Effector CD4-positive, alpha-beta T cell (primary cell): ENCODE results near the gene MBD3L2. TPM values are rescaled to one million over a fixed set of nuclear protein-coding genes. Genes with fewer than 3 reads are reported as not detected.
"Not testable (repeated sequence)": the region's sequence is repeated elsewhere in the genome, so short reads cannot be mapped to it uniquely, and the experiment has no call there.

Experiments used
- DNase-seq: peaks from one replicate; pipeline ENCODE4 v3.0.0-alpha.2; 2020
- total RNA-seq: gene quantifications from one replicate; lab custom pipeline; 2026; lab: John Stamatoyannopoulos, UW

Gene MBD3L2
- total RNA-seq: not detected

DNA sequence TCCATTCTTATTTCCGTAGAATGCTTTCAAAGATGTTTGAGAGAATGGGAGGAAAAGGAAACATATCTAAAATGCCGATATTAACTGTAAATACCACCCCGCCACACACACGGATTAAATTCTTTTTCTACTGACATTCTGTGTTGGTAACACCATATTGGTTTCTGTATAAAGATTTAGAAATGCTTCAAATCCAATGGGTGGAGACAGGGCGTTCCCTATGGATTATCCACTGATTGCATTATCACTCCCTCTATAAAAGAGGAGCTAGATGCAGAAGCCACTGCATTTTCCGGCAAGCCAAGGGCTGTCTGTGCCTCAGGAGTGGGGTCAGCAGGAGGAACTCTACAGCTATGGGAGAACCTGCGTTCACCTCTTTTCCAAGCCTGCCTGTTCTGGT is at the start of gene MBD3L2:
Gene MBD3L2 (plus strand): TSS at position 301 of the 400 bp plus-strand sequence. CDS start 53 bp downstream, at position 354.
- not testable (repeated sequence) for DNase-seq

DNA sequence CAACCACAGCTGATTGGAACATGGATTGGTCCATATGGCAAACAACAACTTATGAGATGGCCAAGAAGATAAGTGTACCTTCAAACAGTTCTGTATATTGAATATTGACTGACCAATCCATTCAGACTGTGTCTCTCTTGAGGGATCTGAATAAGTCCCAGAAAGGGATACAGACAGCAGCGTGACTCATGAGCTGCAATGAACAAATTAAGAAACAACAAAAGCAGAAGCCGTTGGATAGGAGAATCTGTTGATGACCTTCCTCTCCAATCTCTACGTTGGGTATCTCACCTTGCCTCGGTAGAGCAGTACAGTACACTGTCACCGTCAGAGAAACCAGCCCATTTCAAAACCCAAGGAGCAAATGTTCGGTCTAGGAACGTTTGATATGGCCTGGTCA is 49.2 kb upstream of the MBD3L2 start:
- DNase-seq: no peak

DNA sequence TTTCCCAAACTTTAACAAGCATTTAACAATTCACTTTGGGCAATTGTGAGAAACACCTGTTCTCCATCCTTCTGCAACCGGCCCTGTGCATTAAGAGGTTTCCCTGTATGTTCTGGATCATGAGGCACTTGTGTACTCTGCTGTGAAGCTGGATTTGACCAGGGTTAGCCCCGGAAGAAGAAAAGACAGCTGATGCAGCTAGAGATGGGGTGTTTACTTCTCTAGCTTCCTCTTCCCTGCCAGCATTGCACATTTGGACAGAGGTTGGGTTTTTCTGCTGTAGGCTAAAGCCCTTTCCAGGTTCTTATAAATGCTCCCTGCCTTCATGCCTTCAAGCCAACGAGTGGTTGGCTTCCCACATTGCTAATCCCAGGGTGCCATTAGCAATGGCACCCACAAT is 48.8 kb upstream of the MBD3L2 start:
- DNase-seq: no peak

DNA sequence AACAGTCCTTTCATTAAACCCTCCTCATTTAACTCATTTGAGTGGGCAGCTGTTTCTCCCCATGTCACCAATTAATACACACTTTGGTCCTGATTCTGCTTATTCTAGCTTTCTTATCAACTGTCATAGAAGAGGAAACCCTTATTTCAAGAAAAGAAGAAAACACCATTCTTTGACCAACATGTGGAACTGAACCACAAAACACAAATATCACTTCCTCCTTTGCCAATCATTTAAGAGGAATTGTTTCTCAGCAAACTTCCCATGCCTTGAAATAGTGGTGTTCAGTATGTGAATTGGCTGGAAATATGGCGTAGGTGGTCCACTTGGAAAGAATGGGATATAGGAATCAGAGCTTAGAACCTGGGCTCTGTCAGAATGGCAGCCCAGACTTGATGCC is 48.3 kb upstream of the MBD3L2 start:
- no peak for DNase-seq

DNA sequence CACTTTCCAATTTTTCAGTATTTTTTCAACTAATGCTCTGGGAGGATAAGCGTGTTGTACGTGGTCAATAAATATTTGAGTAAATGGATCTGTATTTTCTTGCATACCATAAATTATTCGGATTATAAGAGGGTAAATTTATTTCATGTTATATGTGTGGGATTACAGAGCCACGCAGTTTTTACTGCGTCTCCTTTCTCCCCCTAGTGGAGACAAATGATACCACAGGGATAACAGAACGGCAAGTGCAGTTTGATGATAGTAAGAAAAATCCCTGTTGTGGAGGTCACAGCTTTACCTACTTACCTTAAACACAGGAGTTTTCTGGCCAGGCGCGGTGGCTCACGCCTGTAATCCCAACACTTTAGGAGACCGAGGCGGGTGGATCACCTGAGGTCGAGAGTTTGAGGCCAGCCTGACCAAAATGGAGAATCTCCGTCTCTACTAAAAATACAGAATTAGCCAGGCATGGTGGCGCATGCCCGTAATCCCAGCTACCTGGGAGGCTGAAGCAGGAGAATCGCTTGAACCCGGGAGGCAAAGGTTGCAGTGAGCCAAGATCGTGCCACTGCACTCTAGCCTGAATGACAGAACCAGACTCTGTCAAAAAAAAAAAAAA is 44.7 kb upstream of the MBD3L2 start:
- no peak for DNase-seq

DNA sequence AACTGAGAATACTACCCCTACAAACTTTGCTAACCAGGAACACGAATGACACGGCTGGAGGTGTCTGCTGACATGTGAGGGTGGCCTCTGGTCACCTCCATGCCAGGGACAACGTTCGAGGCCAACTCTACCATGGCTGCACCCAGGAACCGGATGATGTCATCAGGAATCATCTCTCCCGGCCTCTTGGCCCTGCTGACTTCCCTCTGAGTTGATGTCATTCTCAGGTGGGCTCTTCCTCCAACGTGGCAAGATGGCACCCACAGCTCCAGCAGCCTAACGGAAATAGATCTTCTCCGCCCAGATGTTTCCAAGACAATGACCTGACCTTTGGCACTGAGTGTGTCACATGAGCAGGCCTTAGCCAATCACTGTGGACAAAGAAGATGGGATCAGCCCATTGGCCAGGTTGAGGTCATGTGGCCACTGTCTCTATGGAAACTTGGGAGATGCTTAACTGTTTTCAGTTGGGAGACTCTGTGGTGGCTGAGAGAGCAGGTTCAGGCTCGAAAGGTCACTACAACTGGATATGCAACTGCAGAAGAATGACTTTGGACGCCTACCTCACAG is 42.9 kb upstream of the MBD3L2 start:
- no peak for DNase-seq

DNA sequence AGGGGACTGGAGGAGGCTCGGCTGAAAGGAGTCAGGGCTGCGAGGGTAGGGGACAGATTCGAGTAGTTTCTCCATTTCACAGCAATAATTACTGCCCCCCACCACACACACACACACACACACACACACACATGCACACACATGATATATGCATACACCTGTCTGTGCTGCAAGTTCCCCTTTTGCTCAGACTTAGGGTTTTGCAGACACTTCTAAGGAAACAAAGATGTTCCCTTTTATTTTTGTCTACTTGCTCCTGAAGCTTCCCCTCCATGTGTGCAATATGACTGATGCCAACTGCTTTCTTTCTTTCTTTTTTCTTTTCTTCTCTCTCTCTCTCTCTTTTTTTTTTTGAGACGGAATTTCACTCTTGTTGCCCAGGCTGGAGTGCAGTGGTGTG is 41.3 kb upstream of the MBD3L2 start:
- no peak for DNase-seq

DNA sequence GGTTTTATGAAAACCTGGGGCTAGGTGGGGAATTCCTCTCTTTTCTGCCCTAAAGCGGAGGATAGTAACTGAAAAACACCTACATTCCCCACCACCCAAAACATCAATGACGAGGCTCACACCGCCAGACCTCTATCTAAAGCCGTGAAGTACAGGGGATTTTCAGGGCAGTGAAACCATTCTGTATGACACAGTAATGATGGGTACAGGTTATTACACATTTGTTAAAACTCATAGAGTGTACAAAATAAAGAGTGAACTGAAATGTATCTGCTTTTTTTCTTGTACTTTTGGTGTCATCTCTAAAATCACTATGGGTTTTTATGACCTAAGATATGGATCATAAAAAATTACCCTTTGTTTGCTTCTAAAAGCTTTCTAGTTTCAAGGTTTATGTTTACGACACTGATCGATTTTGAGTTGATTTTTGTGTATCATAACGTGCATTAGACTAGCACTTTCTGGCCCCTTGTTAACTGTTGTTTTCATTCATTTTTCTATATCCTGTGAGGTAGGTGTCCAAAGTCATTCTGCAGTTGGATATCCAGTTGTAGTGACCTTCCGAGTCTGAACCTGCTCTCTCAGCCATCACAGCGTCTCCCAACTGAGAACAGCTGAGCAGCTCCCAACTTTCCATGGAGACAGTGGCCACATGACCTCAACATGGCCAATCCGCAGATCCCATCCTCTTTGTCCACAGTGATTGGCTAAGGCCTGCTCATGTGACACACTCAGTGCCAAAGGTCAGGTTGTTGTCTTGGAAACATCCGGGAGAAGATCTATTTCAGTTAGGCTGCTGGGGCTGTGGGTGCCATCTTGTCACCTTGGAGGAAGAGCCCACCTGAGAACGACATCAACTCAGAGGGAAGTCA is 38.2 kb upstream of the MBD3L2 start:
- DNase-seq: no peak

DNA sequence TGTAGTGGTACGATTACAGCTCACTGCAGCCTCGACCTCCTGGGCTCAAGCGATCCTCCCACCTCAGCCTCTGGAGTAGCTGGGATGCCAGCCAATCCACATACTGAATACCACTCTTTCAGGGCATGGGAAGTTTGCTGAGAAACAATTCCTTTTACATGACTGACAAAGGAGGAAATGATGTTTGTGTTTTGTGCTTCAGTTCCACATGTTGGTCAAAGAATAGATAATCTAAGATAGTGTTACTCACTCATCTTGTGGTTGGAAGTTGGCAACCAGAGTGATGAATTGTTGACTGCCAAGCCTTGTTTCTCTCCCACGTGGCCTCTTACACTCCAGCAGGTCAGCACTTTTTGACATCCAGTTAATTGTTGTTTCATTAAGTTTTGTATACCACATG is 35.4 kb upstream of the MBD3L2 start:
- no peak for DNase-seq

DNA sequence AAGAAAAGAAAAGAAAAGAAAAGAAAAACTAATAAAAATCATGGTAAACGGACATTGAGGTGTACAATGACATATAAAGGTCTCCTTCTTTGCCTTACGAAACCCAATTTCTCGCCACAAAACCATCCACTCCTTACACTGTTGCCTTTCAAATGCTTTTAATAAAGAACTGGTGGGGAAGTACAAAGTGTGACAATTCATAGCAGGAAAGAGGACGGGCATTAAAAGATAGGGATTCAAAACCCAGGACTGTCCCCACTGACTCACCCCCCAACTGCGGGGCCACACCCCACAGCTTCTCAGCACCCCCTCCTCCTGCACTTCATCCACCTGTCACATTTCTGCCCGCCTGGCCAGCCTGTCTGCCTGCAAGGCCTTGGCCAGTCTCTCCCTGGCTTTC is 30.3 kb upstream of the MBD3L2 start:
- DNase-seq: no peak

DNA sequence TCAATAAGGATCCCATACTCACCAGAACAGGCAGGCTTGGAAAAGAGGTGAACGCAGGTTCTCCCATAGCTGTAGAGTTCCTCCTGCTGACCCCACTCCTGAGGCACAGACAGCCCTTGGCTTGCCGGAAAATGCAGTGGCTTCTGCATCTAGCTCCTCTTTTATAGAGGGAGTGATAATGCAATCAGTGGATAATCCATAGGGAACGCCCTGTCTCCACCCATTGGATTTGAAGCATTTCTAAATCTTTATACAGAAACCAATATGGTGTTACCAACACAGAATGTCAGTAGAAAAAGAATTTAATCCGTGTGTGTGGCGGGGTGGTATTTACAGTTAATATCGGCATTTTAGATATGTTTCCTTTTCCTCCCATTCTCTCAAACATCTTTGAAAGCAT is 27.8 kb upstream of the MBD3L2 start, which contains the start of gene MBD3L2B:
Gene MBD3L2B (minus strand): TSS at position 101 of the 400 bp plus-strand sequence. CDS start 34 bp downstream, at position 67.
- DNase-seq: not testable (repeated sequence)

DNA sequence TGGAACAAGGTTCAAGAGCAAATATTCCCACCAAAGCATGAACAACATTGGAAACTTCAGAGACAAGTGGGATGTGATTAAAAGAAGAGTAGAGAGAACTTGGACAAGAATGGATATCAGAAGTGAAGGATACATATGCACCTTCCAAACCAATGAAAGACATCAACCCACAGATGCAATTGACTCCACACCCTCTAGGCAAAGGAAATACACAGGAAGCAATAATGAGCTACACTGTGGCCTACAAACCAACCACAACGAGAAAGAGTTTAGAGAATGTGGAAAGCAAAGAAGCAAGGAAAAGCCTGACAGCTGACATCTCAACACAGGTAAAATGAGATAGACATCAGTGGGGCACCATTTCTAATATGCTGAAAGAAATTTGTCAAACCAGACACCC is 20.3 kb upstream of the MBD3L2 start:
- DNase-seq: not testable (repeated sequence)

DNA sequence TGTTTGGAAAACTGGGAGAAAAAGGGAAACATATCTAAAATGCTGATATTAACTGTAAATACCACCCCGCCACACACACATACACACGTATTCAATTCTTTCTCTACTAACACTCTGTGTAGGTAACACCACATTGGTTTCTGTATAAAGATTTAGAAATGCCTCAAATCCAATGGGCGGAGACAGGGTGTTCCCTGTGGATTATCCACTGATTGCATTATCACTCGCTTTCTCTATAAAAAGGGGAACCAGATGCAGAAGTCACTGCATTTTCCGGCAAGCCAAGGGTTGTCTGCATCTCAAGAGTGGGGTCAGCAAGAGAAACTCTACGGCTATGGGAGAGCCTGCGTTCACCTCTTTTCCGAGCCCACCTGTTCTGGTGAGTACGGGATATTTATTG is 18.8 kb upstream of the MBD3L2 start, which contains the start of gene MBD3L5:
Gene MBD3L5 (plus strand): TSS at position 301 of the 400 bp plus-strand sequence. CDS start 34 bp downstream, at position 335.
- DNase-seq: not testable (repeated sequence)

DNA sequence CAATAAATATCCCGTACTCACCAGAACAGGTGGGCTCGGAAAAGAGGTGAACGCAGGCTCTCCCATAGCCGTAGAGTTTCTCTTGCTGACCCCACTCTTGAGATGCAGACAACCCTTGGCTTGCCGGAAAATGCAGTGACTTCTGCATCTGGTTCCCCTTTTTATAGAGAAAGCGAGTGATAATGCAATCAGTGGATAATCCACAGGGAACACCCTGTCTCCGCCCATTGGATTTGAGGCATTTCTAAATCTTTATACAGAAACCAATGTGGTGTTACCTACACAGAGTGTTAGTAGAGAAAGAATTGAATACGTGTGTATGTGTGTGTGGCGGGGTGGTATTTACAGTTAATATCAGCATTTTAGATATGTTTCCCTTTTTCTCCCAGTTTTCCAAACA is 9.0 kb upstream of the MBD3L2 start, which contains the start of gene MBD3L4:
Gene MBD3L4 (minus strand): TSS at position 101 of the 400 bp plus-strand sequence. CDS start 35 bp downstream, at position 66.
- DNase-seq: not testable (repeated sequence)

DNA sequence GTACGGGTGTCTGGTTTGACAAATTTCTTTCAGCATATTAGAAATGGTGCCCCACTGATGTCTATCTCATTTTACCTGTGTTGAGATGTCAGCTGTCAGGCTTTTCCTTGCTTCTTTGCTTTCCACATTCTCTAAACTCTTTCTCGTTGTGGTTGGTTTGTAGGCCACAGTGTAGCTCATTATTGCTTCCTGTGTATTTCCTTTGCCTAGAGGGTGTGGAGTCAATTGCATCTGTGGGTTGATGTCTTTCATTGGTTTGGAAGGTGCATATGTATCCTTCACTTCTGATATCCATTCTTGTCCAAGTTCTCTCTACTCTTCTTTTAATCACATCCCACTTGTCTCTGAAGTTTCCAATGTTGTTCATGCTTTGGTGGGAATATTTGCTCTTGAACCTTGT is 7.6 kb upstream of the MBD3L2 start:
- DNase-seq: not testable (repeated sequence)

DNA sequence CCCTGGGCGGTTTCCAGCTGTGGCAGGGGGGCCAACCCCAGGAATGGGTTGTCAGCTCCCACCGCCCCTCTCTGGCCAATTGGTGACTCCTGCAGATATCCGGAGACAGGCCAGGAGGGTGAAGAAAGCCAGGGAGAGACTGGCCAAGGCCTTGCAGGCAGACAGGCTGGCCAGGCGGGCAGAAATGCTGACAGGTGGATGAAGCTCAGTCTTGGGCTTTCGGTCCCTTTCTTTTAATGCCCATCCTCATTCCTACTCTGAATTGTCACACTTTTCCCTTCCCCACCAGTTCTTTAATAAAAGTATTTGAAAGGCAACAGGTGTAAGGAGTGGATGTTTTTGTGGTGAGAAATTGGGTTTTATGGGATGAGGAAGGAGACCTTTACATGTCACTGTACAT is 2.3 kb downstream of the MBD3L2 start:
- not testable (repeated sequence) for DNase-seq

DNA sequence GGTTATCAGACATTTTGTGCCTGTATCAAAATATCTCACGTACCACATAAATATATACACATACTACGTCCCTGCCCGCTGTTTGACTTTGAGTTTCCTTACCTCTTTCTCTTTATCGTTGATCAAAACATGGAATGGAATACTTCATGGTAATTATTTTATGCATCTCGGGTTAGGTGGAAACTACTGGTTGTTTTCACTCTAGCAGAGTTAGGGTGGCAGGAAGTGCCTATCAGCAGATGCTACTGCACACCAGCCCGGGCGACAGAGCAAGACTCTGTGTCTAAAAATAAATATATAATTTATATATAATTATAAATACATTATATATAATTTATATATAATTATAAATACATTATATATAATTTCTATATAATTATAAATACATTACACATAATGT is 3.8 kb downstream of the MBD3L2 start:
- DNase-seq: not testable (repeated sequence)

DNA sequence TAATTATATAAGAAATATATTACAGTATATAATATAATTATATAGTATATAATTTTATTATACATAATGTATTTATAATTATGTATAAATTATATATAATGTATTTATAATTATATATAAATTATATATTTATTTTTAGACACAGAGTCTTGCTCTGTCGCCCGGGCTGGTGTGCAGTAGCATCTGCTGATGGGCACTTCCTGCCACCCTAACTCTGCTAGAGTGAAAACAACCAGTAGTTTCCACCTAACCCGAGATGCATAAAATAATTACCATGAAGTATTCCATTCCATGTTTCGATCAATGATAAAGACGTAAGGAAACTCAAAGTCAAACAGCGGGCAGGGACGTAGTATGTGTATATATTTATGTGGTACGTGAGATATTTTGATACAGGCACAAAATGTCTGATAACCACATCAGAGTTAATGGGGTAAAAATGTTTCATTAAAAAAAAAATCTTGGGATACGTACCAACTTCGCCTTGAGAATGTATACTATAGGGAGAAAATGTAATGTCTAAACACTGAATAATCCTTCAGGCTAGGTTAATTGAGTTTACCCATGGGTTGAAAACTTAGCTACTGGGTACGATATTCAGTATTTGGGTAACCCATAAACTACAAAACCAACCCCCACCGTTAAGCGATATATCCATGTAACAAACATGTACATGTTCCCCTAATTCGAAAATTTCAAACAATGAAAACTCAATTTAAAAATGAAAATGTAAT is 5.7 kb downstream of the MBD3L2 start:
- DNase-seq: not testable (repeated sequence)

DNA sequence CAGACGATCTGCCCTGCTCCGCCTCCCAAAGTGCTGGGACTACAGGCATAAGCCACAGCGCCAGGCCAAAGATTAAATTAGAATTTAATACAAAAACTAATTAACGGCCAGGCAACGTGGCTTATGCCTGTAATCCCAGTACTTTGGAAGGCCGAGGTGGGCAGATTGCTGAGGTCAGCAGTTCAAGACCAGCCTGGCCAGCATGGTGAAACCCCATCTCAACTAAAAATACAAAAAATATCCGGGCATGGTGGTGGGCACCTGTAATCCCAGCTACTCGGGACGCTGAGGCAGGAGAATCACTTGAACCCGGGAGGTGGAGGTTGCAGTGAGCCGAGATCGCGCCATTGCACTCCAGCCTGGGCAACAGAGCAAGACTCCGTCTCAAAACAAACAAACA is 6.6 kb downstream of the MBD3L2 start:
- DNase-seq: not testable (repeated sequence)

DNA sequence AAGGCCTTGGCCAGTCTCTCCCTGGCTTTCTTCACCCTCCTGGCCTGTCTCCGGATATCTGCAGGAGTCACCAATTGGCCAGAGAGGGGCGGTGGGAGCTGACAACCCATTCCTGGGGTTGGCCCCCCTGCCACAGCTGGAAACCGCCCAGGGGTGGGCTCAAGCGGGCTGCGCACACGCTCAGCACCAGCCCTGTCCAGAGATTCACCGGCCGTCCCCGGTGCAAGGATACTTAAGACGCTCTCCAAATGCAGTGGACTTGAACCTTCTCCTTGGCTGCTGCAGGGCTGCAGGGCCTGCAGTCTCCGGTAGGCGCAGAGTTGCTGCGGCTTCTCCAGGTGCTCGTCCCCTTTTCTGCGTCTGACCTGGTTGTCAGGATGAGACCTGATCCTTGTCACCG is 7.2 kb downstream of the MBD3L2 start:
- DNase-seq: not testable (repeated sequence)

DNA sequence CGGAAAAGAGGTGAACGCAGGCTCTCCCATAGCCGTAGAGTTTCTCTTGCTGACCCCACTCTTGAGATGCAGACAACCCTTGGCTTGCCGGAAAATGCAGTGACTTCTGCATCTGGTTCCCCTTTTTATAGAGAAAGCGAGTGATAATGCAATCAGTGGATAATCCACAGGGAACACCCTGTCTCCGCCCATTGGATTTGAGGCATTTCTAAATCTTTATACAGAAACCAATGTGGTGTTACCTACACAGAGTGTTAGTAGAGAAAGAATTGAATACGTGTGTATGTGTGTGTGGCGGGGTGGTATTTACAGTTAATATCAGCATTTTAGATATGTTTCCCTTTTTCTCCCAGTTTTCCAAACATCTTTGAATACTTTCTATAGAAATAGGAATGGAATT is 9.5 kb downstream of the MBD3L2 start, which contains the start of gene MBD3L3:
Gene MBD3L3 (minus strand): TSS at position 101 of the 400 bp plus-strand sequence. CDS start 71 bp downstream, at position 30.
- DNase-seq: not testable (repeated sequence)

DNA sequence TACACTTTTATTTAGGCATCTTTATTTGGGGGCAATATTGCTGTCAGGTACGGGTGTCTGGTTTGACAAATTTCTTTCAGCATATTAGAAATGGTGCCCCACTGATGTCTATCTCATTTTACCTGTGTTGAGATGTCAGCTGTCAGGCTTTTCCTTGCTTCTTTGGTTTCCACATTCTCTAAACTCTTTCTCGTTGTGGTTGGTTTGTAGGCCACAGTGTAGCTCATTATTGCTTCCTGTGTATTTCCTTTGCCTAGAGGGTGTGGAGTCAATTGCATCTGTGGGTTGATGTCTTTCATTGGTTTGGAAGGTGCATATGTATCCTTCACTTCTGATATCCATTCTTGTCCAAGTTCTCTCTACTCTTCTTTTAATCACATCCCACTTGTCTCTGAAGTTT is 10.9 kb downstream of the MBD3L2 start:
- not testable (repeated sequence) for DNase-seq
